Measurements from ENCODE around the gene COL17A1.

The COL17A1 gene

DNA sequence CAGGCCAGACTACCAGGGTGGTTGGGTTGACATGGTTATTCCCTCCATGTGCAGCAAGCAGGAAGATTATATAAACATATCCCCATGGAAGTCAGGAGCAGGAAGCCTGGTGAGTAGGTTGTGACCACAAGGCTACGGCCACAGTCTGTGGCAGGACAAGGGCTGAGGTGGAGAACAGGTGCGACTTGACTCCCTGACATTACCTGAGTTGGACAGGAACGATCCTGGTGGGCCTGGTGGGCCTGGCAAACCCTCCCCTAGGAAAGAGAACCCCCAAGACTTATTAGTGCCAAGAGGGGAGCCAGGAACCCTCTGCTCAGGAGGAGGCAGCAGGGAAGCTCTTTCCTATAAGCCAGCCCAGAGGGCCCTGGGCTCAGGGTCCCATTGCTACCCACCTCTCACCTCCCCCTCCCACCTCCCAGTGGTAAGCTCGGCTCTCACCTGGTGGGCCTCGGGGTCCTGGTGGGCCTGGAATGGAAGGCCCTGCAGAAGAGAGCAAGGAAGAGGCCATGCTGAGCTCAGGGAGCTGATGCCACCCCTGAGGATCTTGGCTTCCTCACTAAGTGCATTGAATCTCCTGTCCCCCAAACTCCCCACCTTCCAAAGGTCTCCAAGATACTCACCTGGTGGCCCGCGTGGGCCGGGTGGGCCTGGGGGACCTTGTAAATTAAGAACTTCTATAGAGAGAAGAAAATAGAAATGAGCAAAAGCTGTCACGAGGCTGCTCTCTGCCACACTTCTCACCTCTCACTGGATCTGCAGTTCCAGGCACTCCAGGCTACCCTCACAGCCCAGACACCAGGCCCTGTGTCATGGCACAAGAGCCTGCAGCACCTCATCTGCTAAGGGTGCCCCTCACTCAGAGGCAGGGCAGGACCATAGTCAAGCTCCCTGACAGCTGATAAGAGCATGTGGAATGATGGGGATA, 44.6 kb downstream of the COL17A1 start:
- no peak overlapping the region for H3K4me3 ChIP-seq (ENCODE audit: low read depth, low read length)
- peaks cover under 1% of the 10 kb centered on the region for H3K4me1 ChIP-seq (ENCODE audit: control insufficient read depth, insufficient read depth, low read length, unreplicated experiment)
- H3K27me3 ChIP-seq (ENCODE audit: insufficient read depth, low read length): no peaks in the 10 kb centered on the region
- no peak overlapping the region for H3K27ac ChIP-seq (ENCODE audit: low read depth, low read length)
- no peak overlapping the region for H2AFZ ChIP-seq (ENCODE audit: low read length, unreplicated experiment)
- H3K79me2 ChIP-seq (ENCODE audit: control insufficient read depth, insufficient read depth, low read length, unreplicated experiment): no peaks in the 10 kb centered on the region
- H3K36me3 ChIP-seq (ENCODE audit: insufficient read depth, low read length): no peaks in the 10 kb centered on the region

DNA sequence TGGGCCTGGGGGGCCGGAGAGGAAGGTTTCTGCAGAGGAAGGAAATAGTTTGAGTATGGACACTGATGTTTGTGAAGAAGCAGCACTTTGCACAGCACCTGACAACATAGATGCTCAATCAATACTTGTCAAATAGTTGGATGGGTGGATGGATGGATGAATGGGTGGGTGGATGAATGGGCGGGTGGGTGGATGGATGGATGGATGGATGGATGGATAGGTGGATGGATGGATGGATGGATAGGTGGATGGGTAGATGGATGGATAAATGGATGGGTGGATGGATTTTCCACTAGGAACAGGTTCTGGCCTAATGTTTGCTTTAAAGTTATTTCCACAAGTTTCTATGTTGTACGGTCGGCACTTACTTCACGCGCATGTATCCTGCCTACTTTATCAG, 45.3 kb downstream of the COL17A1 start:
- Histone ChIP-seq H3K27ac (ENCODE audit: low read depth, low read length) (no peak overlapping the region), H2AFZ (ENCODE audit: low read length, unreplicated experiment) (no peak overlapping the region), H3K36me3 (ENCODE audit: insufficient read depth, low read length) (no peaks in the 10 kb centered on the region), H3K79me2 (ENCODE audit: control insufficient read depth, insufficient read depth, low read length, unreplicated experiment) (no peaks in the 10 kb centered on the region), H3K4me1 (ENCODE audit: control insufficient read depth, insufficient read depth, low read length, unreplicated experiment) (no peaks in the 10 kb centered on the region), H3K4me3 (ENCODE audit: low read depth, low read length) (no peak overlapping the region), H3K27me3 (ENCODE audit: insufficient read depth, low read length) (no peaks in the 10 kb centered on the region)

DNA sequence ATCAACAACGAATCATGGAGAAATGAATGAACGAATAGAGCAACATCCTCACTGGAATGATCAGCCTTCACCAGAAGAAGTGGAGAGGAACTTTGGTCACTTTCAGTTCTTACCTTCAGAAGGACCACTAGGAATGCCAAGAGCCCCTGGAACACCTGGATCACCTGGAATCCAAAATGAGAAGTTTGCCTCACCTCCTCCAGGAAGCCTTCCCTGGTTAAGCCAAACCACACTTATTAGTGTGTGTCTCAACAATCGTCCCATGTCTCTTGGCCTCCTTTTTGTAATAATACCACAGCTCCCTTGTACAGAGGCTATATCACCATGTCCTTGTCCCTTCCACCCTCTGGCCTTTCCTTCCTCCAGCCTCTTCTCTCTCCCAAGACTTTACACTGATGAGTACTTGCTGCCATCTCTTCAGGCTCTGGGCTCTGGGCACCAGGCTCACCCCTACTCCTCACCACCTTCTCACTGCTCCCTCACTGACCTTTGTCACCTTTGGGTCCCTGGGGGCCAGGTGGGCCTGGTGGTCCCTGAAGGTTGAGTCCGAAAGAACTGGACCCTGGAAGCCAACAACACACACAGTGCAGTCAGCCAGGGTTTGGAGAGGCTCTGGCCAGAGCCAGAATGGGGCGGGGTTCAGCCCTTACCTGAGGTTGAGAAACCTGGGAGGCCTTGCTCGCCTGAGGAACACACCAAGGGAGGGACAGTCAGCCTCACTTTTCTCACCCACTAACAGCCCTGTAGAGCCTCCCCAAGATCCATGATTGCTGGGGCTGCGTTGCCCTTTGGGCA, 46.5 kb downstream of the COL17A1 start:
- H2AFZ ChIP-seq (ENCODE audit: low read length, unreplicated experiment): no peak overlapping the region
- H3K4me3 ChIP-seq (ENCODE audit: low read depth, low read length): no peak overlapping the region
- no peaks in the 10 kb centered on the region for H3K27me3 ChIP-seq (ENCODE audit: insufficient read depth, low read length)
- H3K4me1 ChIP-seq (ENCODE audit: control insufficient read depth, insufficient read depth, low read length, unreplicated experiment): no peaks in the 10 kb centered on the region
- H3K27ac ChIP-seq (ENCODE audit: low read depth, low read length): no peak overlapping the region
- no peaks in the 10 kb centered on the region for H3K36me3 ChIP-seq (ENCODE audit: insufficient read depth, low read length)
- H3K79me2 ChIP-seq (ENCODE audit: control insufficient read depth, insufficient read depth, low read length, unreplicated experiment): no peaks in the 10 kb centered on the region

DNA sequence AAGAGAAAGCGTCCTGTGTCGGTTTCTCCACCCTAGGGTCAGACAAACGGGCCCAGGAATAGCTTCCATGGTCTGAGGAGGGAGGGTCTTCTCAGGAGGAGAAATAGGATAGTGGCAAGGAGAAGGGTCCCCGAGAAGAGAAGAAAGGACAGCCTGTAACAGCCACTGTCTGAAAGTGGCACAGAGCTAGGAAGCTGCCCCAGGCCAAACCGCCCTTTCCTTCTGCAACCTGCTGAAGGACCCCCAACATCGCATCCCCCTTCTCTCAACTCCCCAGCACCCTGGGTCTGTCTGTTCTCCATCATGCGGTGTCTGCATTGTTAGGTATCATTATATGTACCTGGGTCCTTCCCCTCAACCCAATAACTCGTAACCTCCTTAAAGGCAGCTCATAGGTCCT, 47.1 kb downstream of the COL17A1 start:
- H3K27ac ChIP-seq (ENCODE audit: low read depth, low read length): no peak overlapping the region
- no peaks in the 10 kb centered on the region for H3K36me3 ChIP-seq (ENCODE audit: insufficient read depth, low read length)
- H3K79me2 ChIP-seq (ENCODE audit: control insufficient read depth, insufficient read depth, low read length, unreplicated experiment): no peaks in the 10 kb centered on the region
- H3K4me3 ChIP-seq (ENCODE audit: low read depth, low read length): no peak overlapping the region
- no peaks in the 10 kb centered on the region for H3K27me3 ChIP-seq (ENCODE audit: insufficient read depth, low read length)
- H3K4me1 ChIP-seq (ENCODE audit: control insufficient read depth, insufficient read depth, low read length, unreplicated experiment): no peaks in the 10 kb centered on the region
- no peak overlapping the region for H2AFZ ChIP-seq (ENCODE audit: low read length, unreplicated experiment)

DNA sequence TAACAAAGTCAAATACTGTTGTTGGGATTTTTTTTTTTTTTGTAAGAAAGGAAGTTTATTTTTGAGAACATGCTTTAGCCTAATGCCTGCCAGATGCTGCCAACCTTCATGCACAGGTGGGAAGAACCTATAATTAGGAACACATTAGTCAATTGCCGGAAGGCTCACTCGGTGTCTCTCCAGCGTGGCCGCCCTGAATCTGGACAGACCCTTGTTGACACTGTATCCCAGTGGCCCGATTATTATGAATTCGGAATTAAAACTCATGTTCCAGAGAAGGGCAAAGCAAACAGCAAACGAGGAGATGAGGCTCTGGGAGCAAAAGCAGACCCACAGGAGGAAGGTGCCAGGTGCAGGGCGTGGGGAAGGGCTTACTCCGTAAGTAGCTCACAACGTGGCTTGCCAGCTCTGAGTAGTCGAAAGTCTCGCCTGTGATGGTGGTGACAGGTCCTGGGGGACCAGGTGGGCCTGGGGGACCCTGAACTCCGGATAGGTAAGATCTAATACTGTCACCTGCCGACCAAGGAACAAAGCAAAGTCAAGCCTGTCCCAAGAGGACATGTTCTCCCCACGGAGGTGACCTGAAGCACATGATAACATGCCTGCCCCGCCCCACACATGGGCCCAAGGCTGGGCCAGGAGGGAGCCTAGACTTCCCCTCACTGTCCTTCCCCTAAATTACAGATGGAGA, 48.3 kb downstream of the COL17A1 start:
- Histone ChIP-seq H3K4me3 (ENCODE audit: low read depth, low read length) (no peak overlapping the region), H3K4me1 (ENCODE audit: control insufficient read depth, insufficient read depth, low read length, unreplicated experiment) (no peaks in the 10 kb centered on the region), H3K36me3 (ENCODE audit: insufficient read depth, low read length) (no peaks in the 10 kb centered on the region), H3K79me2 (ENCODE audit: control insufficient read depth, insufficient read depth, low read length, unreplicated experiment) (no peaks in the 10 kb centered on the region), H3K27ac (ENCODE audit: low read depth, low read length) (no peak overlapping the region), H2AFZ (ENCODE audit: low read length, unreplicated experiment) (no peak overlapping the region), H3K27me3 (ENCODE audit: insufficient read depth, low read length) (no peaks in the 10 kb centered on the region)

DNA sequence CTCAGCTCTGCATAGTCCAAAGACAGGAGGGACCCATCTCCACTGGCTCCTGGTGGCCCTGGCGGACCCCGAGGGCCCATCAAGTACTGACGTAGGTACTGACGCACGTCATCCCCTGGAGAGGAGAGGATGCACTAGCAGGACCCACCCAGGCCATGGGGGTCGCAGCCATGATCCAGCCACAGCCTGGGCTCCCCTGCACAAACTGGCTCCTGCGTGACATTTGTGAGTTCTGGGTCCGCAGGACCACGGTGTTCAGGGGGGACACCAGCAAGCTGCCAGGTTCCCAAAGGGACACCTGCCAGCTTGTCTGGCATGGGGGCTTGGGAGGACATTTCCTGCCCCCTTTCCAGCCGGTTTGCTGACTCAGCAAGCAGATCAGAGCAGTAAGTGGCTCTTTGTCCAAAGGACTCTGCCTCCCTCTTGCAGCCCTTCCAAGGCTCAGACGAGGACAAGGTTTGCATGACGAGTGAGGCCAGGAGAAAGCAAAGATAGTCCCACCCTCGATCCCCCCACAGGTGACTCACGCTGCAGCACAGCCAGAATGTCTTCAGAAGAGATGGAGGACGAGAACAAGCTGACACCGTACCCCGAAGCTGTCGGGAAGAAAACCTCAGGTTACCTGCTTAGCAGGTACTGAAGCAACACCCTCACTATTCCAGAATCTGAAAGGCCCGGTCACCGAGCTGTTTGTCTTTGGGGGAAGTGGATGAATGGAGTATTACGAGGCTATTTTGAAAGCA, 49.0 kb downstream of the COL17A1 start:
- Histone ChIP-seq H3K79me2 (ENCODE audit: control insufficient read depth, insufficient read depth, low read length, unreplicated experiment) (no peaks in the 10 kb centered on the region), H2AFZ (ENCODE audit: low read length, unreplicated experiment) (no peak overlapping the region), H3K27me3 (ENCODE audit: insufficient read depth, low read length) (no peaks in the 10 kb centered on the region), H3K4me3 (ENCODE audit: low read depth, low read length) (no peak overlapping the region), H3K4me1 (ENCODE audit: control insufficient read depth, insufficient read depth, low read length, unreplicated experiment) (no peaks in the 10 kb centered on the region), H3K36me3 (ENCODE audit: insufficient read depth, low read length) (no peaks in the 10 kb centered on the region), H3K27ac (ENCODE audit: low read depth, low read length) (no peak overlapping the region)

DNA sequence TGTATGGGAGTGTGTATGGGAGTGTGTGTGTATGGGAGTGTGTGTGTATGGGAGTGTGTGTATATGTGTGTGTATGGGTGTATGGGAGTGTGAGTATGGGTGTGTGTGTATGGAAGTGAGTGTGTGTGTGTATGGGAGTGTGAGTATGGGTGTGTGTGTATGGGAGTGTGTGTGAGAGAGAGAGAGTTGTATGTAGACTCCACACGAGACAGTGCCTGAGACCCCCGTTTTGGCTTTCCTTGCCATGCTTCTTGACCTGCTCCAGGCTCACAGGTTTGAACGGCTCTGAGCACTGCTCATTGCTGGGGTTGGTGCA, 49.7 kb downstream of the COL17A1 start:
- H2AFZ ChIP-seq (ENCODE audit: low read length, unreplicated experiment): no peak overlapping the region
- no peak overlapping the region for H3K27ac ChIP-seq (ENCODE audit: low read depth, low read length)
- H3K4me3 ChIP-seq (ENCODE audit: low read depth, low read length): no peak overlapping the region
- no peaks in the 10 kb centered on the region for H3K4me1 ChIP-seq (ENCODE audit: control insufficient read depth, insufficient read depth, low read length, unreplicated experiment)
- H3K27me3 ChIP-seq (ENCODE audit: insufficient read depth, low read length): no peaks in the 10 kb centered on the region
- no peaks in the 10 kb centered on the region for H3K36me3 ChIP-seq (ENCODE audit: insufficient read depth, low read length)
- H3K79me2 ChIP-seq (ENCODE audit: control insufficient read depth, insufficient read depth, low read length, unreplicated experiment): no peaks in the 10 kb centered on the region

DNA sequence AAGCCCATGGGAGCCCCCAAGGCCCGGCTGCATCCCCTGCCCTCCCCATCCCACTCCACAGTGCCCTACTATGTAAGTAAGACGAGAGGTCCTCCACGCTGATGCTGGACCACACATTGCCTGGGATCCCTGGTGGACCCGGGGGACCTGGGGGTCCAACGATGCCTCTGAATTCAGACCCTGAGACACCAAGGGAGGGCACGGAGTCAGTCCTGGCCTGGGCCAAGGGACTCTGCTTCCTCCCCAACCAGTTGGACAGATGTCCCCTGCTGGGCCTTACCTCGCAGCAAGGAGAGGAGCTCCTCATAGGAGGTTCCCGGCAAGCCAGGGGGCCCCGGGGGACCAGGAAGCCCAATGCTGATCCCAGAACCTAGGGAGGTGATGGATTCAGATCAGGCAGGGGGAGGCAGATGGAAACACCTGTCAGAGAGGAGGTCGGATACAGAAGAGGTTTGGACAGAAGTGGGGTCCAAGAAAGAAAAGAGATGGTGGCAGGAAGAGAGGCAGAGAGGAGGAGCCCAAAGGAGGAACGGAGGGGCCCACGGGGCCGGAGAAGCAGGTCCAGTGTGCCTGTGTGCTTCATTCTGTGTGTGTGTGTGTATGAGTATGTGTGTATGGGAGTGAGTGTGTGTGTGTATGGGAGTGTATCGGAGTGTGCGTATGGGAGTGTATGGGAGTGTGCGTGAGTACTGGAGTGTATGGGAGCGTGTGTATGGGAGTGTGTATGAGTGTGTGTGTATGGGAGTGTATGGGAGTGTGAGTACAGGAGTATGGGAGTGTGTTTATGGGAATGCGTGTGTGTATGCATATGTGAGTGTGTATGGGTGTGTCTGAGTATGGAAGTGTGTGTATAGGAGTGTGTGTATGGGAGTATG, 50.2 kb downstream of the COL17A1 start:
- Histone ChIP-seq H3K27ac (ENCODE audit: low read depth, low read length) (no peak overlapping the region), H3K4me1 (ENCODE audit: control insufficient read depth, insufficient read depth, low read length, unreplicated experiment) (no peaks in the 10 kb centered on the region), H3K4me3 (ENCODE audit: low read depth, low read length) (no peak overlapping the region), H3K27me3 (ENCODE audit: insufficient read depth, low read length) (no peaks in the 10 kb centered on the region), H3K36me3 (ENCODE audit: insufficient read depth, low read length) (peaks cover 3% of the 10 kb centered on the region; the same call in 1 of the 2 replicates), H2AFZ (ENCODE audit: low read length, unreplicated experiment) (no peak overlapping the region), H3K79me2 (ENCODE audit: control insufficient read depth, insufficient read depth, low read length, unreplicated experiment) (no peaks in the 10 kb centered on the region)

DNA sequence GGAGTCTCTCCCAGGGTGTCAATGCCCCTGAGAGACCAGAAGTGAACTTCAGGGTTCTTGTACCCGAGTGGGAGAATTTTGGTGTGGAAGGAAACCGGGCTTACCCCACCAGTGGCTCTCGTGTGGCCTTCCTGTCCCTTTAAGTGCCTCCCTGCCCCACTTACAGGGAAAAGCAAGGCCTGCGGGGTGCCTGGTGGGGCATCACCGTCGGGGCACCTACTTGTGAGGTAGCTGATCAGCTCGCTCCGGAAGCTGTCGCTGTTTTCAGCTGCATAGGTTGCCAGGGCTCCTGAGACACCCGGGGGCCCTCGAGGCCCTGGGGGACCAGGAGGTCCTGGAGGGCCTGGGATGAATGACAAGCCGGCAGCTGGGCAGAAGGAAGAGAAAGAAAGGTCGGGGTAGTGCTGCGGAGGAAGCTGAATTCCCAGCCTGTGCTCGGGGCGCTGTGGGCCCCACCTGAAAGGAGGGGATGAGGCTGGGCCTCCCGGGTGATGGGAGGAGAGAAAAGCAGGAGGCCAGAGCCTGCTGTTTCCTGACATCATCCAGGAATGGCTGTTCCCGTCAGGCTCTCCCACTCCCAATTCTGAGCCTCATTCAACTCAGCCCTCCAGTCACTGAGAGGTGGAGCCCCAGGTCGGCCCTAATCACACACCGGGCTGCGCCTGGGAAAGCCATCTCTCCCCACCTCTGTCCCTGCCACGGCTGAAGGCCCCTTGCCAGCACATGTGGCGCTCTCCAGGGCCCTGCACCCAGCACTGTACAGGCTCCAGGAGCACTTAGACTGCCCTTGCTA, 51.1 kb downstream of the COL17A1 start:
- H2AFZ ChIP-seq (ENCODE audit: low read length, unreplicated experiment): no peak overlapping the region
- no peaks in the 10 kb centered on the region for H3K27me3 ChIP-seq (ENCODE audit: insufficient read depth, low read length)
- no peaks in the 10 kb centered on the region for H3K79me2 ChIP-seq (ENCODE audit: control insufficient read depth, insufficient read depth, low read length, unreplicated experiment)
- no peaks in the 10 kb centered on the region for H3K4me1 ChIP-seq (ENCODE audit: control insufficient read depth, insufficient read depth, low read length, unreplicated experiment)
- H3K36me3 ChIP-seq (ENCODE audit: insufficient read depth, low read length): peaks cover 7% of the 10 kb centered on the region; the same call in 1 of the 2 replicates
- H3K4me3 ChIP-seq (ENCODE audit: low read depth, low read length): no peak overlapping the region
- H3K27ac ChIP-seq (ENCODE audit: low read depth, low read length): no peak overlapping the region
